IMR-90 (cell line): ENCODE data around the gene SHROOM3. TPM values are rescaled to one million over a fixed set of nuclear protein-coding genes. Genes with fewer than 3 reads are reported as not detected.

Experiments
- ATAC-seq: fragments of 200-7000 bp; cut with Tn5 transposase; 2 replicates; pipeline ENCODE4 v1.9.1; 2020; ENCODE audit warnings: low read depth, mild to moderate bottlenecking, moderate library complexity
- BruUV-seq: library from RNA; stranded (reverse); fragments of 400-500 nt; replicated peaks from 2 replicates; lab custom pipeline; 2021; lab: Mats Ljungman, UMichigan
- CTCF ChIA-PET: fragments of 300-600 bp; formaldehyde crosslinking; extraction: SDS; loops from one replicate; lab custom pipeline; 2021; ENCODE audit warnings: antibody characterized with exemption; lab: Yijun Ruan, JAX
- POLR2A ChIA-PET: fragments of 300-600 bp; sonication (Branson Sonifier 250); formaldehyde crosslinking; loops from one replicate; lab custom pipeline; 2022; ENCODE audit warnings: antibody characterized with exemption; ENCODE audit not compliant: unreplicated experiment; lab: Charles Lee
- DNase-seq: peaks from one replicate; pipeline ENCODE4 v3.0.0; 2013
- H2AFZ ChIP-seq: replicated peaks from 2 replicates; pipeline ENCODE3; 2013; ENCODE audit warnings: low read length, mild to moderate bottlenecking; ENCODE audit not compliant: poor library complexity
- H2AK5ac ChIP-seq: 2 replicates; pipeline ENCODE4 v1.6.1; 2013; ENCODE audit warnings: low read depth, low read length, inconsistent platforms
- H2AK9ac ChIP-seq: replicated peaks from 2 replicates; pipeline ENCODE3; 2013; ENCODE audit warnings: mild to moderate bottlenecking, low read depth, low read length, moderate library complexity; ENCODE audit not compliant: poor library complexity
- H2BK120ac ChIP-seq: 2 replicates; pipeline ENCODE4 v1.6.1; 2013; ENCODE audit warnings: low read depth, low read length, inconsistent platforms
- H2BK15ac ChIP-seq: 3 replicates; pipeline ENCODE4 v1.6.1; 2013; ENCODE audit warnings: low read depth, low read length, inconsistent platforms
- H2BK20ac ChIP-seq: 2 replicates; pipeline ENCODE4 v1.6.1; 2013; ENCODE audit warnings: low read depth, mild to moderate bottlenecking, inconsistent platforms, low read length, moderate library complexity
- H2BK5ac ChIP-seq: 2 replicates; pipeline ENCODE4 v1.6.1; 2013; ENCODE audit warnings: mild to moderate bottlenecking, low read depth, low read length, inconsistent platforms; ENCODE audit not compliant: poor library complexity, severe bottlenecking
- H3K14ac ChIP-seq: replicated peaks from 2 replicates; pipeline ENCODE4 v1.6.1; 2013; ENCODE audit warnings: low read depth, low read length, inconsistent platforms
- H3K18ac ChIP-seq: 2 replicates; pipeline ENCODE4 v1.6.1; 2013; ENCODE audit warnings: low read depth, low read length, control low read depth
- H3K23ac ChIP-seq: 2 replicates; pipeline ENCODE4 v1.6.1; 2013; ENCODE audit warnings: low read depth, low read length, inconsistent platforms
- H3K27ac ChIP-seq: 2 replicates; pipeline ENCODE4 v1.5.1; 2013; ENCODE audit warnings: mild to moderate bottlenecking, control low read depth, low read length; ENCODE audit not compliant: insufficient read depth
- H3K27me3 ChIP-seq: 2 replicates; pipeline ENCODE4 v1.6.1; 2013; ENCODE audit warnings: low read length; ENCODE audit not compliant: control insufficient read depth, insufficient read depth
- H3K36me3 ChIP-seq: 2 replicates; pipeline ENCODE4 v1.6.1; 2013; ENCODE audit warnings: low read length, mixed read lengths; ENCODE audit not compliant: control insufficient read depth, insufficient read depth
- H3K4ac ChIP-seq: 2 replicates; pipeline ENCODE4 v1.6.1; 2013; ENCODE audit warnings: low read depth, low read length, inconsistent platforms
- H3K4me1 ChIP-seq: 2 replicates; pipeline ENCODE4 v1.6.1; 2013; ENCODE audit warnings: low read length, mixed read lengths; ENCODE audit not compliant: control insufficient read depth, insufficient read depth
- H3K4me2 ChIP-seq: 2 replicates; pipeline ENCODE4 v1.6.1; 2013; ENCODE audit warnings: low read depth, mild to moderate bottlenecking, control low read depth, low read length, moderate library complexity
- H3K4me3 ChIP-seq: 2 replicates; pipeline ENCODE4 v1.5.1; 2013; ENCODE audit warnings: low read depth, mild to moderate bottlenecking, control low read depth, low read length, moderate library complexity; ENCODE audit not compliant: insufficient read depth
- H3K56ac ChIP-seq: 2 replicates; pipeline ENCODE4 v1.6.1; 2013; ENCODE audit warnings: low read length, inconsistent platforms; ENCODE audit not compliant: insufficient read depth; ENCODE audit errors: extremely low read depth
- H3K79me1 ChIP-seq, 2 experiments: 2 replicates each; pipeline ENCODE4 v1.6.1; 2013; ENCODE audit warnings: low read length in 2 of 2, inconsistent platforms in 1 of 2, low read depth in 1 of 2
- H3K9ac ChIP-seq: 2 replicates; pipeline ENCODE4 v1.6.1; 2013; ENCODE audit warnings: low read depth, low read length, control low read depth
- H3K9me1 ChIP-seq: 2 replicates; pipeline ENCODE4 v1.6.1; 2013; ENCODE audit warnings: low read length, inconsistent platforms; ENCODE audit not compliant: insufficient read depth
- H3K9me3 ChIP-seq: 2 replicates; pipeline ENCODE4 v1.6.1; 2013; ENCODE audit warnings: low read length; ENCODE audit not compliant: control insufficient read depth, insufficient read depth
- H4K20me1 ChIP-seq: 2 replicates; pipeline ENCODE4 v1.6.1; 2013; ENCODE audit warnings: low read length, inconsistent platforms; ENCODE audit not compliant: insufficient read depth
- H4K5ac ChIP-seq: 2 replicates; pipeline ENCODE4 v1.6.1; 2013; ENCODE audit warnings: mild to moderate bottlenecking, low read depth, low read length, control low read depth
- H4K8ac ChIP-seq, 2 experiments: 2 replicates each; pipeline ENCODE4 v1.6.1; 2013; ENCODE audit warnings: low read depth in 2 of 2, low read length in 2 of 2, control low read depth in 1 of 2, inconsistent platforms in 1 of 2
- H4K91ac ChIP-seq: 2 replicates; pipeline ENCODE4 v1.6.1; 2013; ENCODE audit warnings: low read depth, low read length, inconsistent platforms; ENCODE audit not compliant: insufficient read depth
- CEBPB ChIP-seq: IDR thresholded peaks from 2 replicates; pipeline ENCODE4 v1.6.1; 2012; ENCODE audit warnings: low read depth, low read length, improper control_type of control experiment
- FOS ChIP-seq: fragments of 150-350 bp; IDR thresholded peaks from 2 replicates; pipeline ENCODE4 v1.6.1; 2016; ENCODE audit warnings: low read depth, low read length
- MAFK ChIP-seq: IDR thresholded peaks from 2 replicates; pipeline ENCODE4 v1.6.1; 2012; ENCODE audit warnings: low read depth, low read length, improper control_type of control experiment
- MAZ ChIP-seq: IDR thresholded peaks from 2 replicates; pipeline ENCODE4 v1.6.1; 2012; ENCODE audit warnings: low read depth, mild to moderate bottlenecking, low read length, improper control_type of control experiment, moderate library complexity, borderline replicate concordance
- MXI1 ChIP-seq: IDR thresholded peaks from 2 replicates; pipeline ENCODE4 v1.6.1; 2012; ENCODE audit warnings: low read depth, mild to moderate bottlenecking, low read length, moderate library complexity, borderline replicate concordance
- POLR2A ChIP-seq: IDR thresholded peaks from 2 replicates; pipeline ENCODE4 v1.6.1; 2012; ENCODE audit warnings: mild to moderate bottlenecking, low read depth, low read length
- RAD21 ChIP-seq: IDR thresholded peaks from 2 replicates; pipeline ENCODE4 v1.6.1; 2012; ENCODE audit warnings: low read length, improper control_type of control experiment
- RFX5 ChIP-seq: IDR thresholded peaks from 2 replicates; pipeline ENCODE4 v1.8.0; 2012; ENCODE audit warnings: low read depth, mild to moderate bottlenecking, low read length, moderate library complexity
- USF2 ChIP-seq: fragments of 150-350 bp; IDR thresholded peaks from 2 replicates; pipeline ENCODE4 v1.6.1; 2017; ENCODE audit warnings: mild to moderate bottlenecking, antibody characterized with exemption, low read length, low read depth
- WGBS, 2 experiments: methylation state at CpG; one replicate each; pipeline versions ENCODE4 v1.1.5 to v1.1.7; 2013; ENCODE audit warnings: missing lambda C conversion rate in 2 of 2; ENCODE audit not compliant: insufficient read length in 1 of 2; ENCODE audit errors: extremely low coverage in 2 of 2; 5-methylcytosine and 5-hydroxymethylcytosine counted together
- dilution Hi-C: fragments of 300-500 bp; cut with HindIII; formaldehyde crosslinking; loops from one replicate; pipeline ENCODE4 v1.14.3; 2018; ENCODE audit warnings: low sequenced_read_pairs; ENCODE audit not compliant: unreplicated experiment
- in situ Hi-C: fragments of 300-500 bp; cut with MboI; formaldehyde crosslinking; loops from 3 replicates; pipeline ENCODE4 v1.14.3; 2019; ENCODE audit warnings: low sequenced_read_pairs, inconsistent platforms, mixed read lengths
- intact Hi-C: fragments of 100-400 bp; cut with micrococcal nuclease; formaldehyde crosslinking; loops from 2 replicates; pipeline ENCODE4 v1.10.0; 2022
- polyA plus RNA-seq, 3 experiments: library from polyadenylated mRNA; depleted of rRNA; stranded (reverse); fragments of >200 nt; gene quantifications; 2 replicates each; pipeline ENCODE4 v1.2.3, GENCODE V29; 2012; ENCODE audit warnings: low replicate concordance in 1 of 3
- total RNA-seq: library from RNA; depleted of rRNA; stranded (reverse); fragments of >200 nt; gene quantifications from 2 replicates; pipeline ENCODE4 v1.2.3, GENCODE V29; 2012

Gene SHROOM3
- total and polyA plus RNA-seq, 2 of the 4 experiments (the other 2 are of a cell fraction), result 10.8 to 19.5 TPM

- TF ChIP-seq USF2 (no peak), MXI1 (no peak), MAFK (no peak)
Measured at GRCh38 chr4:76568262-76568661, 133.2 kb downstream of the SHROOM3 start (continued).

- Histone ChIP-seq H2BK120ac (peak overlapping the region; percentile 94), H3K9ac (no peak overlapping the region), H3K4ac (peak overlapping the region; percentile 95), H4K20me1 (no peaks in the 10 kb centered on the region), H3K4me1 (peaks cover 13% of the 10 kb centered on the region), H3K56ac (0 out of 2 replicates have a peak overlapping the region, but pooled peaks have one; percentile 15), H3K18ac (peak overlapping the region; percentile 83; the same call in 1 of the 2 replicates), H4K5ac (no peak overlapping the region; the same call in 1 of the 2 replicates), H2BK15ac (peak overlapping the region; percentile 83; the same call in 2 of the 3 replicates), H3K9me3 (no peaks in the 10 kb centered on the region), H3K4me3 (no peak overlapping the region), H4K8ac (peak overlapping the region in 1 of 2 experiments; percentile 68; a peak in 2 of 4 replicates), H3K27me3 (no peaks in the 10 kb centered on the region), H2AK5ac (peak overlapping the region; percentile 72), H3K79me1 (peaks cover 0 to 3% of the 10 kb centered on the region in 2 experiments; a peak in 1 of 4 replicates), H3K4me2 (no peak overlapping the region), H3K9me1 (peaks cover 10% of the 10 kb centered on the region), H2AFZ (no peak overlapping the region), H2AK9ac (no peak overlapping the region), H3K14ac (peak overlapping the region; percentile 76; the same call in 1 of the 2 replicates), H3K36me3 (no peaks in the 10 kb centered on the region), H4K91ac (peak overlapping the region; percentile 92; the same call in 1 of the 2 replicates), H2BK5ac (no peak overlapping the region), H3K27ac (no peak overlapping the region), H3K23ac (0 out of 2 replicates have a peak overlapping the region, but pooled peaks have one; percentile 19), H2BK20ac (peak overlapping the region; percentile 95; the same call in 1 of the 2 replicates)
- DNase-seq (no peak), ATAC-seq (no peak)
- in situ Hi-C loops, result no loop called here
- intact Hi-C loops, result no loop called here
- ChIA-PET POLR2A (no interaction called here), CTCF (interaction anchor here (0.5 to 1.0 kb wide), 2 partner anchors 155 to 178 kb away, joined by 3 read pairs; no protein-coding TSS in a partner anchor)
- no TSS peak for BruUV-seq
- dilution Hi-C loops, result no loop called here
- WGBS, 2 experiments, result no CpG with 5 or more reads among the region's 3 CpGs
- TF ChIP-seq CEBPB (no peak), MAZ (no peak), MAFK (no peak), FOS (no peak), POLR2A (no peak), RAD21 (no peak), USF2 (no peak), RFX5 (no peak)
Measured at GRCh38 chr4:76569225-76569624, 134.2 kb downstream of the SHROOM3 start.
